Lung (tissue), 12 donors: ENCODE results near the gene VWA5A. TPM values are rescaled to one million over a fixed set of nuclear protein-coding genes. Genes with fewer than 3 reads are reported as not detected.
A peak's percentile ranks its signal among the peaks of the same experiment; 100 is the strongest.

ENCODE experiments used
- ATAC-seq: fragments of 200-7000 bp; cut with Tn5 transposase; one replicate; pipeline ENCODE4 v1.9.1; 2020; ENCODE audit warnings: moderate number of reproducible peaks; ENCODE audit not compliant: insufficient read depth, low FRiP score
- DNase-seq, 3 donors: peaks; one replicate each; pipeline ENCODE4 v3.0.0-alpha.2; 2013 to 2017
- H3K27ac ChIP-seq, 2 donors: one replicate each; pipeline ENCODE4 v1.5.1; 2013; ENCODE audit warnings: mild to moderate bottlenecking in 2 of 2, moderate library complexity in 2 of 2, control low read depth in 1 of 2, inconsistent platforms in 1 of 2, low read depth in 1 of 2, low read length in 1 of 2
- H3K27me3 ChIP-seq, 3 donors: one replicate each; pipeline ENCODE4 v1.5.1; 2013; ENCODE audit warnings: low read length in 2 of 3; ENCODE audit not compliant: control insufficient read depth in 3 of 3, insufficient read depth in 3 of 3
- H3K36me3 ChIP-seq, 4 donors: one replicate each; pipeline ENCODE4 v1.5.1; 2013; ENCODE audit warnings: low read length in 4 of 4, mild to moderate bottlenecking in 1 of 4, moderate library complexity in 1 of 4; ENCODE audit not compliant: control insufficient read depth in 4 of 4, insufficient read depth in 4 of 4
- H3K4me1 ChIP-seq, 5 donors: one replicate each; pipeline ENCODE4 v1.5.1; 2013; ENCODE audit warnings: low read length in 5 of 5, mild to moderate bottlenecking in 2 of 5, moderate library complexity in 1 of 5; ENCODE audit not compliant: control insufficient read depth in 5 of 5, insufficient read depth in 5 of 5
- H3K4me3 ChIP-seq: one replicate; pipeline ENCODE4 v1.5.1; 2013; ENCODE audit warnings: mild to moderate bottlenecking, control low read depth, moderate library complexity
- H3K9ac ChIP-seq, 2 donors: one replicate each; pipeline ENCODE4 v1.5.1; 2013; ENCODE audit warnings: low read length in 2 of 2, control low read depth in 1 of 2; ENCODE audit not compliant: insufficient read depth in 1 of 2
- H3K9me3 ChIP-seq, 4 donors: one replicate each; pipeline ENCODE4 v1.5.1; 2013; ENCODE audit warnings: low read length in 3 of 4, mild to moderate bottlenecking in 1 of 4, moderate library complexity in 1 of 4; ENCODE audit not compliant: control insufficient read depth in 4 of 4, insufficient read depth in 3 of 4
- CTCF ChIP-seq: IDR thresholded peaks from 2 replicates; pipeline ENCODE4 v1.5.1; 2012; ENCODE audit warnings: mild to moderate bottlenecking; ENCODE audit errors: control extremely low read depth, extremely low read depth
- WGBS, 2 donors: extraction: QIAGEN DNeasy Blood & Tissue Kit; methylation state at CpG; one replicate each; pipeline ENCODE4 v1.1.7; 2013; 5-methylcytosine and 5-hydroxymethylcytosine counted together
- polyA plus RNA-seq, 2 donors: library from polyadenylated mRNA; stranded (reverse); fragments of 200-250 nt; gene quantifications; one replicate each; pipeline ENCODE4 v1.2.1, GENCODE V29; 2013
- total RNA-seq, 2 donors: library from RNA; depleted of rRNA in 1 of 2; stranded (reverse); fragments of >200 nt in 1 of 2; gene quantifications; one replicate each; pipeline ENCODE4 v1.2.1, GENCODE V29; 2014 to 2021
- donor health status: control.
- donor health status: control.
- donor health status: Bipolar disorder and iron deficiency.
- donor health status: healthy.
- donor health status: DM: yes; HTN: yes; CAD: no.

Gene VWA5A
- total and polyA plus RNA-seq, 4 donors = 20.7 to 35.8 (median 28.8) TPM

GRCh38 chr11:124101737-124102136 is 13.5 kb upstream of the VWA5A start:
- no peak overlapping the region for H3K4me3 ChIP-seq
- DNase-seq (no peak), ATAC-seq (no peak)
- WGBS, 2 donors = 66 to 76% methylated on average over 1 of the region's 1 CpG
- H3K36me3 ChIP-seq = no peaks in the 10 kb centered on the region
- H3K9ac ChIP-seq = no peak overlapping the region
- TF ChIP-seq CTCF = no peak
- no peak overlapping the region for H3K27ac ChIP-seq
- H3K9me3 ChIP-seq = peaks cover 0 to 2% (median 0%) of the 10 kb centered on the region in 4 donors
- H3K4me1 ChIP-seq = no peaks in the 10 kb centered on the region
- H3K27me3 ChIP-seq = peaks cover 0 to 2% (median 0%) of the 10 kb centered on the region in 3 donors

- Histone ChIP-seq H3K27me3 (no peaks in the 10 kb centered on the region), H3K27ac (no peak overlapping the region), H3K9ac (no peak overlapping the region), H3K4me1 (no peaks in the 10 kb centered on the region), H3K36me3 (no peaks in the 10 kb centered on the region), H3K9me3 (no peaks in the 10 kb centered on the region), H3K4me3 (no peak overlapping the region)
- no peak for ATAC-seq
- DNase-seq = peak in 1 of 3 donors; percentile 8
- WGBS, 2 donors = 18 to 20% methylated on average over 1 of the region's 1 CpG
- TF ChIP-seq CTCF = no peak
These were observed 7.1 kb upstream of the VWA5A start for GRCh38 chr11:124108156-124108555.

GRCh38 chr11:124109377-124109776 is 5.9 kb upstream of the VWA5A start:
- H3K4me1 ChIP-seq = no peaks in the 10 kb centered on the region
- ATAC-seq = no peak
- WGBS, 2 donors = 92 to 94% methylated on average over 1 of the region's 1 CpG
- no peak for DNase-seq
- no peaks in the 10 kb centered on the region for H3K36me3 ChIP-seq
- no peak overlapping the region for H3K27ac ChIP-seq
- H3K9ac ChIP-seq = no peak overlapping the region
- no peaks in the 10 kb centered on the region for H3K9me3 ChIP-seq
- TF ChIP-seq CTCF = no peak
- no peaks in the 10 kb centered on the region for H3K27me3 ChIP-seq
- no peak overlapping the region for H3K4me3 ChIP-seq

GRCh38 chr11:124110201-124110600 is 5.0 kb upstream of the VWA5A start:
- TF ChIP-seq CTCF = no peak
- no peak for ATAC-seq
- H3K4me1 ChIP-seq = peaks cover 0 to 5% (median 0%) of the 10 kb centered on the region in 5 donors
- no peaks in the 10 kb centered on the region for H3K36me3 ChIP-seq
- H3K27ac ChIP-seq = no peak overlapping the region
- no peak overlapping the region for H3K9ac ChIP-seq
- H3K4me3 ChIP-seq = no peak overlapping the region
- DNase-seq = no peak
- H3K27me3 ChIP-seq = no peaks in the 10 kb centered on the region
- H3K9me3 ChIP-seq = no peaks in the 10 kb centered on the region
